Measurements from ENCODE around the gene DEPDC5.

The DEPDC5 gene

GRCh38 chr22:31852691-31853421 lies 99.0 kb downstream of the DEPDC5 start:
- H3K4me3 ChIP-seq (ENCODE audit: low read length), result no peak overlapping the region
- DNase-seq (ENCODE audit: low read depth), result no peak
- TF ChIP-seq CTCF (conservative IDR thresholded peaks at IDR 0.05; ENCODE audit: low read depth, low read length), result no peak

GRCh38 chr22:31853736-31854495 lies 100.1 kb downstream of the DEPDC5 start:
- no peak for DNase-seq (ENCODE audit: low read depth)
- H3K4me3 ChIP-seq (ENCODE audit: low read length), result no peak overlapping the region
- TF ChIP-seq CTCF (conservative IDR thresholded peaks at IDR 0.05; ENCODE audit: low read depth, low read length), result no peak

- H3K4me3 ChIP-seq (ENCODE audit: low read length), result no peak overlapping the region
- no peak for TF ChIP-seq CTCF (conservative IDR thresholded peaks at IDR 0.05; ENCODE audit: low read depth, low read length)
- DNase-seq (ENCODE audit: low read depth), result peak; percentile 22
Measured at GRCh38 chr22:31857247-31857646, 103.4 kb downstream of the DEPDC5 start.

- H3K4me3 ChIP-seq (ENCODE audit: low read length), result no peak overlapping the region
- DNase-seq (ENCODE audit: low read depth), result no peak
- TF ChIP-seq CTCF (conservative IDR thresholded peaks at IDR 0.05; ENCODE audit: low read depth, low read length), result no peak
Measured at GRCh38 chr22:31861226-31861840, 107.5 kb downstream of the DEPDC5 start.

- no peak for TF ChIP-seq CTCF (conservative IDR thresholded peaks at IDR 0.05; ENCODE audit: low read depth, low read length)
- H3K4me3 ChIP-seq (ENCODE audit: low read length), result no peak overlapping the region
- DNase-seq (ENCODE audit: low read depth), result no peak
Measured at GRCh38 chr22:31866918-31867317, 113.1 kb downstream of the DEPDC5 start.

- no peak for TF ChIP-seq CTCF (conservative IDR thresholded peaks at IDR 0.05; ENCODE audit: low read depth, low read length)
- H3K4me3 ChIP-seq (ENCODE audit: low read length), result no peak overlapping the region
- no peak for DNase-seq (ENCODE audit: low read depth)
Measured at GRCh38 chr22:31867386-31868153, 113.8 kb downstream of the DEPDC5 start.

Data from retinal pigment epithelial cell (primary cell).